ENCODE results near the gene FRMD4A.
"Not testable (repeated sequence)": the region's sequence is repeated elsewhere in the genome, so short reads cannot be mapped to it uniquely, and the experiment has no call there.

FRMD4A gene

GRCh38 chr10:13801156-13801906, 529.4 kb downstream of the FRMD4A start:
- Histone ChIP-seq H3K27ac (no peak overlapping the region), H3K4me3 (no peak overlapping the region)

- H3K4me3 ChIP-seq: no peak overlapping the region
- H3K27ac ChIP-seq: no peak overlapping the region
These were observed 533.6 kb downstream of the FRMD4A start for GRCh38 chr10:13797164-13797563.

- Histone ChIP-seq H3K27ac (no peak overlapping the region), H3K4me3 (no peak overlapping the region)
These were observed 534.8 kb downstream of the FRMD4A start for GRCh38 chr10:13795653-13796555.

- Histone ChIP-seq H3K27ac (no peak overlapping the region), H3K4me3 (no peak overlapping the region)
These were observed 535.6 kb downstream of the FRMD4A start for GRCh38 chr10:13794992-13795612.

- Histone ChIP-seq H3K4me3 (no peak overlapping the region), H3K27ac (no peak overlapping the region)
These were observed 538.7 kb downstream of the FRMD4A start for GRCh38 chr10:13792006-13792405.

GRCh38 chr10:13791483-13791882, 539.2 kb downstream of the FRMD4A start:
- Histone ChIP-seq H3K27ac (no peak overlapping the region), H3K4me3 (no peak overlapping the region)

- Histone ChIP-seq H3K27ac (no peak overlapping the region), H3K4me3 (no peak overlapping the region)
These were observed 540.5 kb downstream of the FRMD4A start for GRCh38 chr10:13790196-13790595.

GRCh38 chr10:13789448-13789829, 541.3 kb downstream of the FRMD4A start:
- Histone ChIP-seq H3K4me3 (no peak overlapping the region), H3K27ac (peak overlapping the region in 3 of 21 experiments; percentile 0 to 75 (median 40))

GRCh38 chr10:13788711-13789447, 541.8 kb downstream of the FRMD4A start:
- H3K4me3 ChIP-seq: no peak overlapping the region
- peak overlapping the region in 11 of 21 experiments; percentile 12 to 75 (median 40) for H3K27ac ChIP-seq

- Histone ChIP-seq H3K27ac (peak overlapping the region in 12 of 21 experiments; percentile 12 to 75 (median 40)), H3K4me3 (no peak overlapping the region)
These were observed 542.5 kb downstream of the FRMD4A start for GRCh38 chr10:13788320-13788600.

GRCh38 chr10:13787015-13787421, 543.7 kb downstream of the FRMD4A start:
- H3K27ac ChIP-seq: peak overlapping the region in 17 of 21 experiments; percentile 2 to 91 (median 67)

GRCh38 chr10:13784067-13784466, 546.7 kb downstream of the FRMD4A start:
- Histone ChIP-seq H3K4me3 (no peak overlapping the region), H3K27ac (no peak overlapping the region)

More at GRCh38 chr10:13787015-13787421, 543.7 kb downstream of the FRMD4A start:
- H3K4me3 ChIP-seq: no peak overlapping the region

- no peak overlapping the region for H3K27ac ChIP-seq
- H3K4me3 ChIP-seq: no peak overlapping the region
These were observed 551.0 kb downstream of the FRMD4A start for GRCh38 chr10:13779748-13780147.

- not testable (repeated sequence) for H3K4me3 ChIP-seq, H3K27ac ChIP-seq
These were observed 552.1 kb downstream of the FRMD4A start for GRCh38 chr10:13778693-13778960.

GRCh38 chr10:13776861-13777311, 553.8 kb downstream of the FRMD4A start:
- Histone ChIP-seq H3K4me3 (no peak overlapping the region), H3K27ac (peak overlapping the region in 3 of 21 experiments; percentile 11 to 41 (median 32))

GRCh38 chr10:13775786-13776775, 554.6 kb downstream of the FRMD4A start:
- Histone ChIP-seq H3K27ac (peak overlapping the region in 2 of 21 experiments; percentile 0 to 41), H3K4me3 (no peak overlapping the region)

- peak overlapping the region in 2 of 21 experiments; percentile 5 to 32 for H3K27ac ChIP-seq
- H3K4me3 ChIP-seq: no peak overlapping the region
These were observed 556.3 kb downstream of the FRMD4A start for GRCh38 chr10:13774303-13774893.

GRCh38 chr10:13773496-13774170, 557.1 kb downstream of the FRMD4A start:
- H3K27ac ChIP-seq: peak overlapping the region in 9 of 21 experiments; percentile 7 to 74 (median 58)

More at GRCh38 chr10:13773496-13774170, 557.1 kb downstream of the FRMD4A start:
- no peak overlapping the region for H3K4me3 ChIP-seq

Data from skin epidermis (tissue), 12 donors.